ENCODE results near the gene LGR4. TPM values are rescaled to one million over a fixed set of nuclear protein-coding genes. Genes with fewer than 3 reads are reported as not detected.

The LGR4 gene
- total RNA-seq, 1 donor, result 56.1 TPM

- no peak for TF ChIP-seq CTCF (IDR thresholded peaks at IDR 0.05; ENCODE audit: extremely low read depth, low read depth, low read length)
- no peak overlapping the region for H2AFZ ChIP-seq (ENCODE audit: low read length)
Observed at GRCh38 chr11:27385245-27385644, 87.3 kb downstream of the LGR4 start.

GRCh38 chr11:27384227-27384626 lies 88.4 kb downstream of the LGR4 start:
- no peaks in the 10 kb centered on the region for H3K9me3 ChIP-seq (ENCODE audit: low read depth, low read length)

More at GRCh38 chr11:27385245-27385644, 87.3 kb downstream of the LGR4 start:
- Histone ChIP-seq H3K36me3 (ENCODE audit: insufficient read depth, low read length) (peaks cover 30% of the 10 kb centered on the region), H3K4me2 (ENCODE audit: insufficient read depth, low read length) (peak overlapping the region; percentile 54), H3K79me2 (ENCODE audit: insufficient read depth, low read length) (no peaks in the 10 kb centered on the region), H3K27ac (ENCODE audit: low read depth, low read length) (peak overlapping the region; percentile 80), H3K27me3 (ENCODE audit: insufficient read depth, low read length) (no peaks in the 10 kb centered on the region), H4K20me1 (ENCODE audit: insufficient read depth, low read length) (no peaks in the 10 kb centered on the region), H3K4me1 (ENCODE audit: insufficient read depth, low read length) (peaks cover 62% of the 10 kb centered on the region), H3K4me3 (ENCODE audit: insufficient read depth, low read length) (no peak overlapping the region), H3K9me3 (ENCODE audit: low read depth, low read length) (no peaks in the 10 kb centered on the region)
- peak; percentile 52 for DNase-seq (ENCODE audit: insufficient read length, low spot score, missing footprints)

GRCh38 chr11:27383645-27384044 lies 88.9 kb downstream of the LGR4 start:
- no peak for DNase-seq (ENCODE audit: insufficient read length, low spot score, missing footprints)
- H3K4me2 ChIP-seq (ENCODE audit: insufficient read depth, low read length), result no peak overlapping the region
- H2AFZ ChIP-seq (ENCODE audit: low read length), result no peak overlapping the region
- no peaks in the 10 kb centered on the region for H3K9me3 ChIP-seq (ENCODE audit: low read depth, low read length)
- no peak for TF ChIP-seq CTCF (IDR thresholded peaks at IDR 0.05; ENCODE audit: extremely low read depth, low read depth, low read length)
- H3K4me3 ChIP-seq (ENCODE audit: insufficient read depth, low read length), result no peak overlapping the region
- H3K4me1 ChIP-seq (ENCODE audit: insufficient read depth, low read length), result peaks cover 46% of the 10 kb centered on the region
- H3K36me3 ChIP-seq (ENCODE audit: insufficient read depth, low read length), result peaks cover 40% of the 10 kb centered on the region
- no peaks in the 10 kb centered on the region for H3K27me3 ChIP-seq (ENCODE audit: insufficient read depth, low read length)
- H4K20me1 ChIP-seq (ENCODE audit: insufficient read depth, low read length), result no peaks in the 10 kb centered on the region
- H3K27ac ChIP-seq (ENCODE audit: low read depth, low read length), result peak overlapping the region; percentile 0
- no peaks in the 10 kb centered on the region for H3K79me2 ChIP-seq (ENCODE audit: insufficient read depth, low read length)

More at GRCh38 chr11:27384227-27384626, 88.4 kb downstream of the LGR4 start:
- Histone ChIP-seq H3K36me3 (ENCODE audit: insufficient read depth, low read length) (peaks cover 40% of the 10 kb centered on the region), H3K4me2 (ENCODE audit: insufficient read depth, low read length) (peak overlapping the region; percentile 54), H4K20me1 (ENCODE audit: insufficient read depth, low read length) (no peaks in the 10 kb centered on the region), H3K79me2 (ENCODE audit: insufficient read depth, low read length) (no peaks in the 10 kb centered on the region), H3K27me3 (ENCODE audit: insufficient read depth, low read length) (no peaks in the 10 kb centered on the region), H2AFZ (ENCODE audit: low read length) (no peak overlapping the region), H3K27ac (ENCODE audit: low read depth, low read length) (peak overlapping the region; percentile 80), H3K4me1 (ENCODE audit: insufficient read depth, low read length) (peaks cover 52% of the 10 kb centered on the region), H3K4me3 (ENCODE audit: insufficient read depth, low read length) (no peak overlapping the region)
- DNase-seq (ENCODE audit: insufficient read length, low spot score, missing footprints), result no peak
- TF ChIP-seq CTCF (IDR thresholded peaks at IDR 0.05; ENCODE audit: extremely low read depth, low read depth, low read length), result no peak

GRCh38 chr11:27381238-27381666 lies 91.3 kb downstream of the LGR4 start:
- no peaks in the 10 kb centered on the region for H4K20me1 ChIP-seq (ENCODE audit: insufficient read depth, low read length)
- no peak for DNase-seq (ENCODE audit: insufficient read length, low spot score, missing footprints)

More at GRCh38 chr11:27381238-27381666, 91.3 kb downstream of the LGR4 start:
- Histone ChIP-seq H3K4me2 (ENCODE audit: insufficient read depth, low read length) (no peak overlapping the region), H3K4me3 (ENCODE audit: insufficient read depth, low read length) (no peak overlapping the region), H3K27ac (ENCODE audit: low read depth, low read length) (no peak overlapping the region), H3K79me2 (ENCODE audit: insufficient read depth, low read length) (no peaks in the 10 kb centered on the region), H3K36me3 (ENCODE audit: insufficient read depth, low read length) (peaks cover 40% of the 10 kb centered on the region), H3K27me3 (ENCODE audit: insufficient read depth, low read length) (no peaks in the 10 kb centered on the region), H2AFZ (ENCODE audit: low read length) (no peak overlapping the region), H3K4me1 (ENCODE audit: insufficient read depth, low read length) (peaks cover 24% of the 10 kb centered on the region), H3K9me3 (ENCODE audit: low read depth, low read length) (no peaks in the 10 kb centered on the region)
- no peak for TF ChIP-seq CTCF (IDR thresholded peaks at IDR 0.05; ENCODE audit: extremely low read depth, low read depth, low read length)
